ENCODE data around the gene ARMC3.

The ARMC3 gene

GRCh38 chr10:23078114-23078513 lies 150.3 kb downstream of the ARMC3 start:
- DNase-seq (ENCODE audit: low spot score), result no peak

- DNase-seq (ENCODE audit: low spot score), result no peak
Measured at GRCh38 chr10:23079700-23080099, 151.8 kb downstream of the ARMC3 start.

GRCh38 chr10:23080262-23080661 lies 152.4 kb downstream of the ARMC3 start:
- no peak for DNase-seq (ENCODE audit: low spot score)

- no peak for DNase-seq (ENCODE audit: low spot score)
Measured at GRCh38 chr10:23081221-23081750, 153.4 kb downstream of the ARMC3 start.

GRCh38 chr10:23081891-23082290 lies 154.0 kb downstream of the ARMC3 start:
- no peak for DNase-seq (ENCODE audit: low spot score)

Data from left forelimb (tissue), 1 donor.